NK-92 treated with Interleukin-12 subunit alpha and Interleukin-12 subunit beta, amount 100 ng/mL, for 24 hours (cell line): ENCODE data around the gene OR9A2.
A peak's percentile ranks its signal among the peaks of the same experiment; 100 is the strongest.
"Not testable (repeated sequence)": the region's sequence is repeated elsewhere in the genome, so short reads cannot be mapped to it uniquely, and the experiment has no call there.

Source experiments
- DNase-seq: peaks from one replicate; lab custom pipeline; 2025; lab: John Stamatoyannopoulos, UW

Gene OR9A2

DNA sequence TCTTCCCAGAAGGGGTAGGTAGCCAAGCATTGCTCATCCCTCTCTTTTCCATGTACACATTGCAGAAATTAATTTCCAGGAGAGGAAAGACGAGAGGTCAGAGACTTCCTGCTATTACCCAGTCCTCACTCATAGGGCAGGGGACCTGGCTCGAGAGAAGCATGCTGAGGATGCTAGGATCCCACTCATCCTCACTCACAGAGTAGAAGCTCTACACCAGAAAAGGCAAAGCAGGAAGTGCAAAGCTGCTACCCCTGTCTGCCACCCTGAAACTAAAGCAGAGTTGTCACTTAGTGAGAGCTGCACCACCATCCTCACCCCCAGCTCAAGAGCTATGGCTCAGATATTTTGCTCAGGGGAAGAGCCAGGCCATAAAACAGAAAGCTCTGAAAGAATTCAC, 9.9 kb downstream of the OR9A2 start:
- no peak for DNase-seq

- no peak for DNase-seq
These were observed 10.9 kb downstream of the OR9A2 start for GRCh38 chr7:143015926-143016490.

DNA sequence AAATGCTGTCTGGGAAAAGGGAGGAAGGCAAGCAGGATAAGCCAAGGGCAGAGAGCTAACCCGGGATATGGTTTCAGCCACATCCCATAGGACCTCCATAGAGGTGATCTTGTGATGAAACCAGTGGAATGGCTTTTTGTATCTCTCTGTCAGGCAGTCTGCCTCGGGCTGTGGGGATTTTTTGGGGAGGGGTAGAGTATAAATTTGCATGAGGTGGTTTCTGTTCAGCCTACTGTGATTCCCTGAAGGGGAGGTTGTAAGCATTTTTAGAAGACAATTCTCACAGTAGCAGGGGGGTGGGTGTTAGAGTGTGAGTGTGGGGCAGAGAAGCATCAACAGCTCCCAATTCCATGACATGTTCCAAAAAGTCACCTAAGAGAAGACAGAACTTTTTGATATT, 11.8 kb downstream of the OR9A2 start:
- DNase-seq, result no peak

- DNase-seq, result no peak
These were observed 13.0 kb downstream of the OR9A2 start for GRCh38 chr7:143013893-143014292.

GRCh38 chr7:143013473-143013872, 13.5 kb downstream of the OR9A2 start:
- DNase-seq, result no peak

GRCh38 chr7:143012409-143012808, 14.5 kb downstream of the OR9A2 start:
- no peak for DNase-seq

- DNase-seq, result no peak
These were observed 14.9 kb downstream of the OR9A2 start for GRCh38 chr7:143012001-143012400.

DNA sequence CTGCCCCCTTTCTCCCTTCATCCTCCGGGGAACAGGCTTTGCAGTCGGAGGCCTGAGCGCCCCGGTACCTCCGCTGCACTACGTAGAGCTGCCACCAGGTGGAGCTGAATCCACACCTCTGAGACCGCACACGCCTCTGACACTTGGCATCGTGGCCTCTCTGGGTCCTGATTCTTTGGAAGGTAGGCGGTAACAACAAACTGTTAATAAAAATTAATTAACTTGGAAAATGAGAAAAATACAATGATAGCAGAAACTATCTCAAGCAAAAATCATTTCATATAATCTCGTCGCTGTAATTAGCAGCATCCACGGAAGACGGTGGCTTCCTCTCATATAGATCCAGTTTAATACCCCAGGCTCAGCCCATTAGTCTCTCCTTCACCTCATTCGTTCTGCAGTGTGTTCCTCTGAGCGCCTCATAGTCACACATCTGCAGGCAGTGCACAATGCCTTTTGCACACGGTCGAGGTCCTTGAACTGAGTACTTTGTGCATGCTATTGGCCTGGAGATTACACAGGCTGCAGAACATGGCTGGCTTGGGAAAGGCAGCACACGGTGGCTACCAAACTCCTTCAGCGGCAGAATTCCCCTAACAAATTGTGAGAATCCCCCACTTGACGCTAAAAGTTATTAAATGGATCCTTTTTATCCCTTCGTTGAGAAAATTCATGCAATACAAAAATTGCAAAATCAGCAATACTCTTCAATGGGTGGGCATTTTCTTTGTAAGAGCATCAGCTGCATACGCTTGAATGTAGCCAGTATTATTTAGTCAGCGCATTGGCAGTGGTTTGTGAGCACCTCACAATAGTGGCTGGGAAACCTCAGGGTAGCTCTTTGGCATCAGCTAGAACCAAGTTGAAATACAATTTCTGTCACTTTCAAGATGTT, 18.7 kb downstream of the OR9A2 start:
- peak; percentile 29 for DNase-seq

DNA sequence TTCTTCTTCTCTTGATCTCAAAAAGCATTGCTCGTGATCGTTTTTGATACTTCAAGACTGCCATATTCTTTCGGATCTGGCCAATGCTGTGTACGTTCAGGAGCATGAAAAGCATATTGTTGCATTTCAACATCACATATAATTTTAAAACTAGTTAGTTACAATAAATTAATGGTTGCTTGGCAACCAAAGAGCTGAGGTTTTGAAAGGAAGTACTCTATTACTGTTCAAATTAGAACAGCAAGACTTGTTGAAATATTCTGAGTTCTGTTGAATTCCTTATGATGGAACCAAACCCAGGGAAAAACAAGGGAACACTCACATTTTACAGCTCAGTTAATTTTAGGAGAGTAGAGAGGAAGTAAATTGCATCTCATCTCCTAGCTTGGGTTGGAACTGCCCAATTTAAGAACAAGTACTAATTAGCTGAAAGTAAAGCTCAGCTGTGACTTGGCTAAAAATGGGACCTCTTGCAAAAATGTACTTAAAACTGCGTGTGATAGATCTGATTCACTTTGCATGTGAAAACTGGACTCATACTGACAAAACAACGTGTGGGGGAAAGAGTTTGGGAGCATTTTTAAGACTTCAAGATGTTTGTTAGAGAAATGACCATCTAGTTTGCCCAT, 21.2 kb downstream of the OR9A2 start:
- DNase-seq, result no peak

- DNase-seq, result no peak
These were observed 23.4 kb downstream of the OR9A2 start for GRCh38 chr7:143003393-143004051.

- DNase-seq, result no peak
These were observed 24.0 kb downstream of the OR9A2 start for GRCh38 chr7:143002898-143003297.

GRCh38 chr7:143002106-143002505, 24.8 kb downstream of the OR9A2 start:
- DNase-seq, result no peak

DNA sequence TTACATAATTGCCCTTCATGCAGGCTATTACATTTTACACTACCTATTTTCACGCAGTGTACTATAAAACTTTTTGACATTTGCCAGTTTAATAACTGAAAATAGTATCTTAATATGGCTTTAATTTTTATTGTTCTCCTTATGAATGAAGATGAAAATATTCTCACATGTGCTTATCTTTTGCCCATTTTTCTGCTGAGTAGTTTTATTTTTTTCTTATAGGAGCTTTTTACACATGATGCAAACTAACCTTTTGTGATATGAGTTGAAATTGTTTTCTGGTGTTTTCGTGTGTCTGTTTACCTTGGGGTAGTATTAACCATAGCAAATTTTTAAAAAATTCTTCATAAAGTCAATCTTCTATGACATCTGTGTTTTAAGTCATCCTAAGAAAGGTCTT, 26.3 kb downstream of the OR9A2 start:
- DNase-seq, result no peak

DNA sequence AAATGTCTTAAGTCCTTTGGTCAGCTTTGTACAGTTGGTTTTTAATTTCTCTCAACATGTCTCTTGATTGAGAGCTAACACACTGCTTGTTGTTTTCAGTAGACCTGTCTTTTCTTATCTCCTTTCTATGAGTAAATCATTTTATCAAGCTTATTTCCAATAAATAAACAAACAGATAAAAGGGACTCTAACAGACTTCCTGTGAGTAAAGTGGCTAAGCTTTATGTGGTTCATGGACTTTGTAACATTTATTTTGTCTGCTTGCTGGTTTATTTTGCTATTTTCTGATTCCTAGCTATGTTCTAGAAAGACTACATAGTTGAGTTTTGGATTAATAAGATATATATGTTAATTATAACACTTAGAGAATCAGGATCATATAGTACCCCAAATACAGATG, 27.1 kb downstream of the OR9A2 start:
- no peak for DNase-seq

GRCh38 chr7:142998966-142999365, 28.0 kb downstream of the OR9A2 start:
- DNase-seq, result no peak

DNA sequence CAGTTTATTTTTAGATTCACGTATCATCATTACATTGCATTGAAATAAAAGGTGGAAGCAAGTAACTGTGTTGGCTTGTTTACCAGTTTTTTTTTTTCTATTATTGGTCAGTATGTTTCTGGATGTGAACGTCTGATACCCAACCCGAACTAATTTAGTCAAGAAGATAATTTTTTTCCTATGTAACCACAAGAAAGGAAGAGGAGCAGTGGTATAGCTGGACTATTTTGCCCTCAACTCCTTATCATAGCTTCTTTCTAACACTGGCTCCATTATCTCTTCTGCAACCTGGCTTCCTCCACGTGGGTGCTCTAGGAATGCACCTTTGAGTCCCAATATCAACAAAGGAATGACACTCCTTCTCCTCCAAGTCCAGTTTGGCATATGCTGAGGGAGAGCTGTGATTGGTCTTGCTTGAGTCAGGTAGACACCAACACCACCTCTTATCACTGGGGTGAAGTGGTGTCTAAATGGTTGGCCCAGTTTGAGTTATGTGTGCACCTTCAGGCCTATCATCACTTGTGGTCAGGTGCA, 29.4 kb downstream of the OR9A2 start:
- DNase-seq, result no peak

- no peak for DNase-seq
These were observed 34.5 kb downstream of the OR9A2 start for GRCh38 chr7:142992427-142992826.

DNA sequence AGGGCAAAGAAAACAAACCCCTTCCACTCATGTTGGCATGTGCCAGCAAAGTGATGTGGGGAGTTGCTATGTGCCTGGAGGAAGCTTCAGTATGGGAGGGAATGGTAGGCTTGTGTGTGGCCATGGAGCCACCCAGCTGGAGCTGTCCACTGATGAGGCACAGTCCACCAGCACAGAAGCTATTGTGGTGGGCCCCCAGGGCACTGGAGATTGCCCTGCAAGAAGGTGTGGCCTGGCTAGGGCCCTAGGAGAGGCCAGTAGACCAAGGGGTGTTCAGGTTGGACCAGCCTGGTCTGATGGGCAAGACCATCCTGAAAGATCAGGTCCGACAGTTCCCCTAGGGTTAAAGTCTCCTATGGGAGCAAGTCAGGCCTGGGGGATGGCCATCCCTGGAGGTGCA, 42.6 kb downstream of the OR9A2 start:
- DNase-seq, result no peak

GRCh38 chr7:142983825-142984224, 43.1 kb downstream of the OR9A2 start:
- DNase-seq, result no peak

DNA sequence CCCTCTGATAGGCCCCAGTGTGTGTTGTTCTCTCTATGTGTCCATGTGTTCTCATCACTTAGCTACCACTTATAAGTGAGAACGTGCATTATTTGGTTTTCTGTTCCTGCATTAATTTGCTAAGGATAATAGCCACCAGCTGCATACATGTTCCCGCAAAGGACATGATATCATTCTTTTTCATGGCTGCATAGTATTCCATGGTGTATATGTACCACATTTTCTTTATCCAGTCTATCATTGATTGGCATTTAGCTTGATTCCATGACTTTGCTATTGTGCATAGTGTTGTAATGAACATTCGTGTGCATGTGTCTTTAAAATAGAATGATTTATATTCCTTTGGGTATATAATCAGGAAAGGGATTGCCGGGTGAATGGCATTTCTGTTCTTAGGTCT, 48.5 kb downstream of the OR9A2 start:
- DNase-seq, result not testable (repeated sequence)
